Adipocyte (in vitro differentiated cells): ENCODE measurements around the gene BCAS1.

Experiments used
- DNase-seq: peaks from one replicate; pipeline ENCODE4 v3.0.0-alpha.2; 2015; ENCODE audit warnings: low read depth
- H3K27me3 ChIP-seq: replicated peaks from 2 replicates; pipeline ENCODE4 v1.7.0; 2013; ENCODE audit warnings: mild to moderate bottlenecking, low read length, moderate library complexity; ENCODE audit not compliant: control insufficient read depth, insufficient read depth
- H3K36me3 ChIP-seq: 2 replicates; pipeline ENCODE4 v1.7.0; 2013; ENCODE audit warnings: low read length, mild to moderate bottlenecking, moderate library complexity; ENCODE audit not compliant: control insufficient read depth, insufficient read depth, severe bottlenecking
- H3K4me1 ChIP-seq: 2 replicates; pipeline ENCODE4 v1.7.0; 2013; ENCODE audit warnings: mild to moderate bottlenecking, low read length, moderate library complexity; ENCODE audit not compliant: control insufficient read depth, insufficient read depth
- H3K4me3 ChIP-seq: 2 replicates; pipeline ENCODE4 v1.7.0; 2013; ENCODE audit warnings: mild to moderate bottlenecking, low read length, moderate library complexity
- H3K9ac ChIP-seq: 2 replicates; pipeline ENCODE4 v1.7.0; 2013; ENCODE audit warnings: mild to moderate bottlenecking, low read length, moderate library complexity
- H3K9me3 ChIP-seq: 2 replicates; pipeline ENCODE4 v1.7.0; 2013; ENCODE audit warnings: mild to moderate bottlenecking, low read length, moderate library complexity; ENCODE audit not compliant: control insufficient read depth

Gene BCAS1

DNA sequence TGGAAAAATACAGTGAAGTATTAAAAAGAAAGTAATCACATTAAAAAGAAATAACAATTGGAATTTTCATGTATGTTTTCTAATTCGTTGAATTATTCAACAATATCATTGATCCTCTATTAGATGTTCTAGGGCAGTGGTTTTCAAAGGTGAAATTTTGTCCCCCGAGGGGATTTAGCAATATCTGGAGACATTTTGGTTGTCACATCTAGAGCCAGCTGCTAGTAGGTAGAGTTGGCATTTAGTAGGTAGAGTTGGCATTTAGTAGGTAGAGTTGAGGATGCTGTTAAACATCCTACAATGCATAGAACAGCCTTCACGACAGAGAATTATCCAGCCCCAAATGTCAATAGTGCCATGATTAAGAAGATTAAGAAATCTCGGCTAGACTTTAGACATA lies 173.7 kb downstream of the BCAS1 start:
- Histone ChIP-seq H3K4me1 (peaks cover 44% of the 10 kb centered on the region), H3K36me3 (no peaks in the 10 kb centered on the region)

DNA sequence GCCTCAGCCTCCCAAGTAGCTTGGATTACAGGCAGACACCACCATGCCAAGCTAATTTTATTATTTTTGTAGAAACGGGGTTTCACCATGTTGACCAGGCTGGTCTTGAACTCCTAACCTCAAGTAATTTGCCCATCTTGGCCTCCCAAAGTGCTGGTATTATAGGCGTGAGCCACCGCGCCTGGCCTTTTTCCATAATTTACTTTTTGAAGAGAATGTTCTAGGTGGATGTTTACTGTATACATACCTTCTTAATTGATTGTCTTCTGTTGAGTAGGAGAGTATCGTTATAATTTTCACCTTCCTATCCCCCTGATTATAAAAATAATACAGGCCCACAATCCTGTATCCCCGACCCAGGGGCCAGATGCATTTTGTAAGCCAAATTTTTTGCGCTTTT lies 174.4 kb downstream of the BCAS1 start:
- no peaks in the 10 kb centered on the region for H3K27me3 ChIP-seq
- peaks cover 42% of the 10 kb centered on the region for H3K4me1 ChIP-seq
- H3K9me3 ChIP-seq: no peaks in the 10 kb centered on the region
- H3K9ac ChIP-seq: no peak overlapping the region
- DNase-seq: no peak
- no peak overlapping the region for H3K4me3 ChIP-seq
- no peaks in the 10 kb centered on the region for H3K36me3 ChIP-seq

More for the DNA sequence above, 173.7 kb downstream of the BCAS1 start:
- Histone ChIP-seq H3K4me3 (no peak overlapping the region), H3K9ac (no peak overlapping the region), H3K27me3 (no peaks in the 10 kb centered on the region), H3K9me3 (no peaks in the 10 kb centered on the region)
- DNase-seq: no peak

DNA sequence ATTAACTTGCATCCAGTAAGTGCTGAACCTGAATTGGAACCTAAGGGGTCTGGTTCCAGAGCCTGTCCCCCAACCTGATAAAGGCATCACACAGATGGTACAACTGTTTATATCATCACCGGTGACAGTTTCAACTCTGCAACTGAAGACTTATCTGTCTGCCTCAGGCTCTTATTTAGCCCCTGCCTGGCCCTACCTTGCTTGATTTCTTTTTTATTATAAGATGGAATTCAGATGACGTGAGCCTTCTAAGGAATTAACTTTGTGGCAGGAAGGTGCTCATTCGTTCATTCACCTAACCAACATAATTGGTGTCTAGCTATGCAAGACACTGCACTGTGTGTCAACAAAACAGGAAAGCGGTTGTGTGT lies 175.0 kb downstream of the BCAS1 start:
- Histone ChIP-seq H3K9ac (no peak overlapping the region), H3K4me3 (no peak overlapping the region), H3K9me3 (no peaks in the 10 kb centered on the region), H3K4me1 (peaks cover 42% of the 10 kb centered on the region), H3K36me3 (no peaks in the 10 kb centered on the region), H3K27me3 (no peaks in the 10 kb centered on the region)
- no peak for DNase-seq

DNA sequence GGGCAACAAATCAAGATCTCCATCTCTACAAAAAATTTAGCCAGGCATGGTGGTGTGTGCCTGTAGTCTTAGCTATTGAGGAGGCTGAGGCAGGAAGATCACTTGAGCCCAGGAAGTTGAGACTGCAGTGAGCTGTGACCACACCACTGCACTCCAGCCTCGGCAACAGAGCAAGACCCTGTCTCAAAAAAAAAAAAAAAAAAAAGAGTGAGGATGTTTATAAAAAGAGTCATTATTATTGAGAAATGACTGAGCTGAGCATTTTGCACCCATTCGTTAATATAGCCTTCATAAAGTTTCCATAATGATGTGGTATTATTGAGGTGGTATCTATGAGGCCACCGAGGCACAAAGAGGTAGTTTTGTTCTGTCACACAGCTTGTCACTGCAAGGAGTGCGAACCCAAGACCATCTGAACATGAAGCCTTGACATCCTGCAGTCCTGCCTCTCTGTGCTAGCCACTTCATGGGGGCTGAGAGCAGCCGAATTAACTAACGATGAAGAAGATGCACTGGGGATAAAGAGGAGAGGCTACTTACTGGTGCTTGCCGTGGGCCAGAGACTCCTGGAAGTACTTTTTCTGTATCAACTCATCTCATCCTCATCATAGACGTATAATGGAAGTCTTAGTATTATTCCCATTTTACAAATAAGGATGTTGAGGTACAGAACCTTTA lies 175.5 kb downstream of the BCAS1 start:
- Histone ChIP-seq H3K9ac (no peak overlapping the region), H3K4me1 (peaks cover 40% of the 10 kb centered on the region), H3K4me3 (no peak overlapping the region), H3K36me3 (no peaks in the 10 kb centered on the region), H3K27me3 (no peaks in the 10 kb centered on the region), H3K9me3 (no peaks in the 10 kb centered on the region)
- DNase-seq: no peak
